Ammon's horn (tissue), 1 donor: ENCODE data around the gene GART.

Source experiments
- DNase-seq: peaks from one replicate; pipeline ENCODE4 v3.0.0-alpha.2; 2016; ENCODE audit warnings: low spot score

GART gene

DNA sequence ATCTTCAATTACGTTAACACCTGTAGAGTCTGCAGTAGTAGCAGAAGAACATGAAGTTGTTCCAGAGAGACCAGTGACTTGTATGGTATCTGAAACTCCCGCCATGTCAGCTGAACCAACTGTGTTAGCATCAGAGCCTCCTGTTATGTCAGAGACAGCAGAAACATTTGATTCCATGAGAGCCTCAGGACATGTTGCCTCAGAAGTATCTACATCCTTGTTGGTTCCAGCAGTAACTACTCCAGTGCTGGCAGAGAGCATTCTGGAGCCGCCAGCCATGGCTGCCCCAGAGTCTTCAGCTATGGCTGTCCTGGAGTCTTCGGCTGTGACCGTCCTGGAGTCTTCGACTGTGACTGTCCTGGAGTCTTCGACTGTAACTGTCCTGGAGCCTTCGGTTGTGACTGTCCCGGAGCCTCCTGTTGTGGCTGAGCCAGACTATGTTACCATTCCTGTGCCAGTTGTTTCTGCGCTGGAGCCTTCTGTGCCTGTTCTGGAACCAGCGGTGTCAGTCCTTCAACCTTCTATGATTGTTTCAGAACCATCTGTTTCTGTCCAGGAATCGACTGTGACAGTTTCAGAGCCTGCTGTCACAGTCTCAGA lies 11.2 kb upstream of the GART start:
- DNase-seq = no peak

DNA sequence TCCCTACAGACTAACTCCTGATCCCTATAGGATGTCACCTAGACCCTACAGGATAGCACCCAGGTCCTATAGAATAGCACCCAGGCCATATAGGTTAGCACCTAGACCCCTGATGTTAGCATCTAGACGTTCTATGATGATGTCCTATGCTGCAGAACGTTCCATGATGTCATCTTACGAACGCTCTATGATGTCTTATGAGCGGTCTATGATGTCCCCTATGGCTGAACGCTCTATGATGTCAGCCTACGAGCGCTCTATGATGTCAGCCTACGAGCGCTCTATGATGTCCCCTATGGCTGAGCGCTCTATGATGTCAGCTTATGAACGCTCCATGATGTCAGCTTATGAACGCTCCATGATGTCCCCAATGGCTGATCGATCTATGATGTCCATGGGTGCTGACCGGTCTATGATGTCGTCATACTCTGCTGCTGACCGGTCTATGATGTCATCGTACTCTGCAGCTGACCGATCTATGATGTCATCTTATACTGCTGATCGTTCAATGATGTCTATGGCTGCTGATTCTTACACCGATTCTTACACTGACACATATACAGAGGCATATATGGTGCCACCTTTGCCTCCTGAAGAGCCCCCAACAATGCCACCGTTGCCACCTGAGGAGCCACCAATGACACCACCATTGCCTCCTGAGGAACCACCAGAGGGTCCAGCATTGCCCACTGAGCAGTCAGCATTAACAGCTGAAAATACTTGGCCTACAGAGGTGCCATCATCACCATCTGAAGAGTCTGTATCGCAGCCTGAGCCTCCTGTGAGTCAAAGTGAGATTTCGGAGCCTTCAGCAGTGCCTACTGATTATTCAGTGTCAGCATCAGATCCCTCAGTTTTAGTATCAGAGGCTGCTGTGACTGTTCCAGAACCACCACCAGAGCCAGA lies 10.4 kb upstream of the GART start:
- DNase-seq = no peak

- DNase-seq = no peak
Measured at GRCh38 chr21:33551664-33552063, 9.7 kb upstream of the GART start.

DNA sequence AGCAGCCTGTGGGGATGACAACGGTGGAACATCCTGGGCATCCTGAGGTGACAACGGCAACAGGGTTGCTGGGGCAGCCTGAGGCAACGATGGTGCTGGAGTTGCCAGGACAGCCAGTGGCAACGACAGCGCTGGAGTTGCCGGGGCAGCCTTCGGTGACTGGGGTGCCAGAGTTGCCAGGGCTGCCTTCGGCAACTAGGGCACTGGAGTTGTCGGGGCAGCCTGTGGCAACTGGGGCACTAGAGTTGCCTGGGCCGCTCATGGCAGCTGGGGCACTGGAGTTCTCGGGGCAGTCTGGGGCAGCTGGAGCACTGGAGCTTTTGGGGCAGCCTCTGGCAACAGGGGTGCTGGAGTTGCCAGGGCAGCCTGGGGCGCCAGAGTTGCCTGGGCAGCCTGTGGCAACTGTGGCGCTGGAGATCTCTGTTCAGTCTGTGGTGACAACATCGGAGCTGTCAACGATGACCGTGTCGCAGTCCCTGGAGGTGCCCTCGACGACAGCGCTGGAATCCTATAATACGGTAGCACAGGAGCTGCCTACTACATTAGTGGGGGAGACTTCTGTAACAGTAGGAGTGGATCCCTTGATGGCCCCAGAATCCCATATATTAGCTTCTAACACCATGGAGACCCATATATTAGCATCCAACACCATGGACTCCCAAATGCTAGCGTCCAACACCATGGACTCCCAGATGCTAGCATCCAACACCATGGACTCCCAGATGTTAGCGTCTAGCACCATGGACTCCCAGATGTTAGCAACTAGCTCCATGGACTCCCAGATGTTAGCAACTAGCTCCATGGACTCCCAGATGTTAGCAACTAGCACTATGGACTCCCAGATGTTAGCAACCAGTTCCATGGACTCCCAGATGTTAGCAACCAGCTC lies 9.1 kb upstream of the GART start:
- no peak for DNase-seq

DNA sequence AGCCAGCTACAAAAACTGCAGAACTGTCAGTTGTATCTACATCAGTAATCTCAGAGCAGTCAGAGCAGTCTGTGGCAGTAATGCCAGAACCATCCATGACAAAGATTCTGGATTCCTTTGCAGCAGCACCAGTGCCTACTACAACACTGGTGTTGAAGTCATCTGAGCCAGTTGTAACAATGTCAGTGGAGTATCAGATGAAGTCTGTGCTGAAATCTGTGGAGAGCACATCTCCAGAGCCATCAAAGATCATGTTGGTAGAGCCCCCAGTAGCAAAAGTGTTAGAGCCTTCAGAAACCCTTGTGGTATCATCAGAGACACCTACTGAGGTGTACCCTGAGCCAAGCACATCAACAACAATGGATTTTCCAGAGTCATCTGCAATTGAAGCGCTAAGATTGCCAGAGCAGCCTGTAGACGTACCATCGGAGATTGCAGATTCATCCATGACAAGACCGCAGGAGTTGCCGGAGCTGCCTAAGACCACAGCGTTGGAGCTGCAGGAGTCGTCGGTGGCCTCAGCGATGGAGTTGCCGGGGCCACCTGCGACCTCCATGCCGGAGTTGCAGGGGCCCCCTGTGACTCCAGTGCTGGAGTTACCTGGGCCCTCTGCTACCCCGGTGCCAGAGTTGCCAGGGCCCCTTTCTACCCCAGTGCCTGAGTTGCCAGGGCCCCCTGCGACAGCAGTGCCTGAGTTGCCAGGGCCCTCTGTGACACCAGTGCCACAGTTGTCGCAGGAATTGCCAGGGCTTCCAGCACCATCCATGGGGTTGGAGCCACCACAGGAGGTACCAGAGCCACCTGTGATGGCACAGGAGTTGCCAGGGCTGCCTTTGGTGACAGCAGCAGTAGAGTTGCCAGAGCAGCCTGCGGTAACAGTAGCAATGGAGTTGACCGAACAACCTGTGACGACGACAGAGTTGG lies 8.2 kb upstream of the GART start:
- DNase-seq = no peak

- no peak for DNase-seq
Measured at GRCh38 chr21:33546086-33546485, 4.2 kb upstream of the GART start.

GRCh38 chr21:33544451-33545195 lies 2.7 kb upstream of the GART start:
- no peak for DNase-seq

- DNase-seq = no peak
Measured at GRCh38 chr21:33543505-33544129, 1.7 kb upstream of the GART start.

- peak; percentile 100 for DNase-seq
Measured at GRCh38 chr21:33542640-33543504, 955 bp upstream of the GART start, which contains the start of gene SON. Gene SON (plus strand): TSS chr21:33543038. CDS start chr21:33543093, 55 bp downstream.

DNA sequence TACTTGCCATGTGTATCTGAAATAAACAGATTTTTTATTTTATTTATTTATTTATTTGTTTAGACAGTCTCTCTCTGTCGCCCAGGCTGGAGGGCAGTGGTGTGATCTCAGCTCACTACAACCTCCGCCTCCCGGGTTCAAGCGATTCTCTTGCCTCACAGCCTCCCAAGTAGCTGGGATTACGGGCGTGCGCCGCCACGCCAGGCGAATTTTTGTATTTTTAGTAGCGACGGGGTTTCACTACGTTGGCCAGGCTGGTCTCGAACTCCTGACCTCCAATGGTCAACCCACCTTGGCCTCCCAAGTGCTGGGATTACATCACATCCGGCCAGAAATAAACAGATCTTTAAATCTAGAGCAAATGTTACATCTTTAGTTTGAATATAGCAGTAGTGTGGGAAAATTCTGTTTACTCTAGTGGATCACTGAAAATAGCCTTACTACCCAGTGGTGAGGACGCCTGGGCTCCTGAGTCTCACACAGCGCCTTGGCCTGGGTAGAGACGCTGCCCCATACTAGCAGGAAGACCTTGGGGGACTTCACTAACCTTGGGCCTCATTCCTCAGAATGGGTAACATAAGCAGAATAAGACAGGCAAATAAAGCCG lies 709 bp downstream of the GART start:
- no peak for DNase-seq

- DNase-seq = no peak
Measured at GRCh38 chr21:33540711-33541104, 1.2 kb downstream of the GART start.

- DNase-seq = no peak
Measured at GRCh38 chr21:33539616-33540015, 2.3 kb downstream of the GART start.

DNA sequence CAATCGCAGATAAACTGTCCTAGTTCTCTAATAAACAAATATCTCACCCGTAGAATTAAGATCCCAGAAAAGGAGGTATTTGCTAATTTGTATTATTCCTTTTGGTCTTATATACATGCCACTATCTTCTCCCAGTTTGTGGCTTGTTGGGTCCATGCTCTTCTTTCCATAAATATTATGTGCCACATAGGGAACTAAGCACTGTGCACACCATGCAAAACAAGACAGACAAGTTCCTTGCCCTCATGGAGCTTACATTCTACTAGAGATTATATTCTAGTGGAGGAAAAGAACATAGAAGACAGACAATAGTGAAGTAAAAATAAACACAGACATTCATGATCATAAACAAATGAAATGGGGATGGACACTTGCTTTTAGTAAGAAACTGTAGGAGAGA lies 4.7 kb downstream of the GART start:
- no peak for DNase-seq

DNA sequence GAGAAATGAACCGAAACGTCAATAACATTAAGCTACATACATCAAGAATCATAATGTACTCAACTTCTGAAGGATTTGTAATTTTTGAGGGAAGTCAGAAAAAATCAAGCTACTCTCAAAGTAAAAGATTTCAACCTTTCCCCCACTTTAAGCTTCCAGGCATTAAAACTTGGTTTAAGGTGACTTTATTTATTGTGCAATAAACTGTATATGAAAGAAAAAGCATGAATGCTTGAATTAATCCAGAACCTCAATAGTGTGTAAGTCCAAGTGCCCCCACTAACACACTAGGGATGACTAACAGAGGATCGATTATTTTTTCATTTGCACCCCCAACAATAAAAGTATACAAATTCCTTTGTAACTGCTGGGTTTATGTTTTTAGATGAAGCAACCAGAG lies 10.9 kb downstream of the GART start:
- no peak for DNase-seq

GRCh38 chr21:33522953-33523349 lies 19.0 kb downstream of the GART start:
- DNase-seq = no peak

DNA sequence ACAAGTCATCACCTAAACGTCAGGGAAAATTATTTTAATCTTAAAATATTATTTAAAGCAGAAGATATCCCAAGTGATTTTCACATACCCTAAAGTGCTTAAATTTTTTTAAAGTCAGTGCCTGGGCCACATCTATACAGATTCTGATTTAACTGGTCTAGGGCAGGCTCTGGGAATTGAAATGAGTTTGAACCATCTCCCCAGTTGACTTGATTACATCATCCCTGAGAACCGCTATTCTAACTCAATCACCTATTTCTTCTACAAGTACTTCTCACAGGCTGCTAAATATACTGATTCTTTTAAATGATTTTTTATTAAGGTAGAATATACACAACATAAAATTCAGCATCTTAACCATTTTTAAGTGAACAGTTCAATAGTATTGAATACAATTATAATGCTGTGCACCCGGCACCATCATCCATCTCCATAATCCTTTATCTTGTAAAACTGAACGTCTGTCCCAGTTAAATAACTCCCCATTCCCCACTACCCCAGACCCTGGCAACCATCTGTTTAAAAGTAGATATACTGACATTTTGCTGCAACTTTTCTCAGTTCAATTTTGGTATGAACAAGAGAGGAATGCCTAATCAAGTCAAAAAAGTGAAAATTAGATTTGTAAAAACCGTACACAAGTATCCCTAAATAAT lies 19.5 kb downstream of the GART start:
- no peak for DNase-seq

DNA sequence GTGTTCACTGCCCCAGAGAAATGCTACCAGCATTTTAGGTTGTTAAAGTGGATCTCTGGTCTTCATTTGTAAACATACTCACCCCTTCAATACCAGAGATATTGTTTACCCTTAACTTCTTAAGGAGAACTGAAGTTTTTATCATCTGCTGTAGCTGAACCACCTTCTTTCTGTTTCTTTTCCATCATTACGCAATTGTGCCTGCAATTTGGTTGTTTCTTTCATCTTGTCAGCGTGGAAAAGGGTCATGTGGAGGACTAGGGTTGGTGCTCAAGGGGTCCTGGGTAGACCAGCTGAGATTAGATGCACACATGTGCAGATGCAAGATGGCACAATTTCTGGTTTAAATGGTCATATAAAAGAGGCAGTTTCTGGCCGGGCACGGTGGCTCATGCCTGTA lies 23.0 kb downstream of the GART start:
- no peak for DNase-seq

- no peak for DNase-seq
Measured at GRCh38 chr21:33514229-33514628, 27.7 kb downstream of the GART start.
